A673 (cell line): ENCODE results near the gene HK1. TPM values are rescaled to one million over a fixed set of nuclear protein-coding genes. Genes with fewer than 3 reads are reported as not detected.

Experiments used
- BruUV-seq: library from RNA; stranded (reverse); fragments of 400-500 nt; replicated peaks from 2 replicates; lab custom pipeline; 2021; lab: Mats Ljungman, UMichigan
- CTCF ChIA-PET: fragments of 300-600 bp; sonication (Branson Sonifier 250); formaldehyde crosslinking; loops from one replicate; lab custom pipeline; 2022; ENCODE audit warnings: antibody characterized with exemption; lab: Charles Lee
- POLR2A ChIA-PET: fragments of 300-600 bp; sonication (Branson Sonifier 250); formaldehyde crosslinking; loops from one replicate; lab custom pipeline; 2022; ENCODE audit warnings: antibody characterized with exemption; ENCODE audit not compliant: low non-redundant PET; lab: Charles Lee
- DNase-seq: peaks from one replicate; pipeline ENCODE4 v3.0.0-alpha.2; 2015; ENCODE audit warnings: low spot score
- H3K27ac ChIP-seq: fragments of 200-600 bp; sonication (generic); 2 replicates; pipeline ENCODE4 v1.5.1; 2016; ENCODE audit warnings: mixed run types, low read depth, mild to moderate bottlenecking, mixed read lengths, antibody characterized with exemption, low read length; ENCODE audit not compliant: poor library complexity, severe bottlenecking
- H3K27me3 ChIP-seq: fragments of 200-600 bp; sonication (generic); replicated peaks from 2 replicates; pipeline ENCODE4 v1.6.1; 2017; ENCODE audit warnings: mixed run types, low read depth, mild to moderate bottlenecking, mixed read lengths, antibody characterized with exemption, low read length; ENCODE audit not compliant: insufficient read depth, poor library complexity
- H3K36me3 ChIP-seq: fragments of 200-600 bp; sonication (generic); 2 replicates; pipeline ENCODE4 v1.6.1; 2016; ENCODE audit warnings: mixed run types, mild to moderate bottlenecking, mixed read lengths, antibody characterized with exemption, low read length; ENCODE audit not compliant: insufficient read depth, poor library complexity, severe bottlenecking
- H3K4me1 ChIP-seq: fragments of 200-600 bp; sonication (generic); 2 replicates; pipeline ENCODE4 v1.6.1; 2017; ENCODE audit warnings: mixed run types, mild to moderate bottlenecking, mixed read lengths, antibody characterized with exemption, low read length; ENCODE audit not compliant: insufficient read depth, poor library complexity, severe bottlenecking
- H3K4me3 ChIP-seq: fragments of 200-600 bp; sonication (generic); 2 replicates; pipeline ENCODE4 v1.5.1; 2016; ENCODE audit warnings: low read depth, mixed run types, mild to moderate bottlenecking, mixed read lengths, low read length; ENCODE audit not compliant: poor library complexity, severe bottlenecking
- H3K9me3 ChIP-seq: fragments of 200-600 bp; sonication (generic); 2 replicates; pipeline ENCODE4 v1.6.1; 2016; ENCODE audit warnings: mixed run types, low read depth, mild to moderate bottlenecking, mixed read lengths, antibody characterized with exemption, low read length; ENCODE audit not compliant: poor library complexity, severe bottlenecking
- EZH2 ChIP-seq: fragments of 200-600 bp; sonication (generic); IDR thresholded peaks from 2 replicates; pipeline ENCODE4 v1.6.1; 2017; ENCODE audit warnings: borderline replicate concordance, low read depth, mild to moderate bottlenecking, mixed read lengths, antibody characterized with exemption, low read length; ENCODE audit not compliant: poor library complexity, severe bottlenecking
- intact Hi-C: fragments of 100-400 bp; cut with micrococcal nuclease; formaldehyde crosslinking; loops from one replicate; pipeline ENCODE4 v1.10.0; 2022; ENCODE audit not compliant: unreplicated experiment
- total RNA-seq: library from RNA; stranded (reverse); gene quantifications from 2 replicates; pipeline ENCODE4 v1.2.3, GENCODE V29; 2021
- TF ChIP-seq, protein P1 (sequence below): fragments of 300-800, 200-600 bp; sonication (generic); conservative IDR thresholded peaks from 2 replicates; pipeline ENCODE4 v1.5.1; 2017; ENCODE audit warnings: low read depth, mild to moderate bottlenecking, antibody characterized with exemption, low read length, moderate library complexity, mixed read lengths

HK1 gene
- total RNA-seq, 1 experiment from 2014 or later: 107 TPM

DNA sequence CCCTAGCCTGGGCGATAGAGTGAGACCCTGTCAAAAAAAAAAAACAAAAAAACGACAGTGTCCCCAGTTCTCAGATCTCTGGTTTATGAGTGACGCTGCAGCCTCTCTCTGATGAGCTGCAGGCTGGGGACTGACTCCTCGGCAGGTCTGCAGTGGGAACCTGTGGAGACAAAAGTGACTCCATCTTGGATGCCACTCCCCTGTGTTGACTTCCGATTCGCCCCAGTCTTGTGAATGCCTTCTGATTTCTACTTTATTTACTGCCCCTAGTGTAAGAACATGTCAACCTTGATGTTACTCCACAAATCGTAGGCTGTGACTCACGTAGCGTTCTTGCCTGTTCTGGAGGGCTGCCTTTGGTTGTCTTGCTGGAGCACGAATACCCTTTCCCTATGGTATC, 132.2 kb downstream of the HK1 start:
- ChIA-PET POLR2A (no interaction called here), CTCF (interaction anchor here (0.7 kb wide), 1 partner anchor 204 kb away, joined by 5 read pairs; no protein-coding TSS in a partner anchor)
- Histone ChIP-seq H3K4me1 (peaks cover 16% of the 10 kb centered on the region), H3K4me3 (no peak overlapping the region), H3K27me3 (no peaks in the 10 kb centered on the region), H3K9me3 (no peaks in the 10 kb centered on the region), H3K27ac (no peak overlapping the region), H3K36me3 (no peaks in the 10 kb centered on the region)
- intact Hi-C loops: loop anchor here (10.0 kb wide), 1 partner anchor 426 kb away; the partner anchor contains the start of gene KIFBP
- DNase-seq: no peak
- BruUV-seq: no TSS peak
- no peak for TF ChIP-seq EZH2
- TF ChIP-seq, protein P1, sequence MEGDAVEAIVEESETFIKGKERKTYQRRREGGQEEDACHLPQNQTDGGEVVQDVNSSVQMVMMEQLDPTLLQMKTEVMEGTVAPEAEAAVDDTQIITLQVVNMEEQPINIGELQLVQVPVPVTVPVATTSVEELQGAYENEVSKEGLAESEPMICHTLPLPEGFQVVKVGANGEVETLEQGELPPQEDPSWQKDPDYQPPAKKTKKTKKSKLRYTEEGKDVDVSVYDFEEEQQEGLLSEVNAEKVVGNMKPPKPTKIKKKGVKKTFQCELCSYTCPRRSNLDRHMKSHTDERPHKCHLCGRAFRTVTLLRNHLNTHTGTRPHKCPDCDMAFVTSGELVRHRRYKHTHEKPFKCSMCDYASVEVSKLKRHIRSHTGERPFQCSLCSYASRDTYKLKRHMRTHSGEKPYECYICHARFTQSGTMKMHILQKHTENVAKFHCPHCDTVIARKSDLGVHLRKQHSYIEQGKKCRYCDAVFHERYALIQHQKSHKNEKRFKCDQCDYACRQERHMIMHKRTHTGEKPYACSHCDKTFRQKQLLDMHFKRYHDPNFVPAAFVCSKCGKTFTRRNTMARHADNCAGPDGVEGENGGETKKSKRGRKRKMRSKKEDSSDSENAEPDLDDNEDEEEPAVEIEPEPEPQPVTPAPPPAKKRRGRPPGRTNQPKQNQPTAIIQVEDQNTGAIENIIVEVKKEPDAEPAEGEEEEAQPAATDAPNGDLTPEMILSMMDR: no peak

DNA sequence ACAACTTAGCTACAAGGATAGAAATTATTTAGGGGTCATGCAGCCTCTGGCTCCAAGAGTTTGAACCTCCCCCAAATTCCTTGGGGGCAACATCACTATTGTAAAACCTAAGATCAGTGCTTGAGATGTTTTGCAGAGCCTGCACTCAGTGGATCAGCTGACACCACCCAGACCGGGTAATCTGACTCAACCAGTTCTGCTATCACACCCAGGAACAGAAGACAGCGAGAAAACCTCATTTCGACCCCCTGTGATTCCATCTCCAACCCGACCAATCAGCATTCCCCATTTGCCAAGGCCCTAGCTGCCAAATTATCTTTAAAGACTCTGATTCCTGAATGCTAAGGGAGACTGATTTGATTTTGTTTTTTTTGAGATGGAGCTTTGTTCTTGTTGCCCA, 133.2 kb downstream of the HK1 start:
- TF ChIP-seq EZH2: no peak
- TF ChIP-seq, protein P1: no peak
- ChIA-PET POLR2A (no interaction called here), CTCF (no interaction called here)
- H3K4me1 ChIP-seq: peaks cover 16% of the 10 kb centered on the region
- no TSS peak for BruUV-seq
- no peaks in the 10 kb centered on the region for H3K9me3 ChIP-seq
- H3K27ac ChIP-seq: no peak overlapping the region
- H3K4me3 ChIP-seq: no peak overlapping the region
- no peaks in the 10 kb centered on the region for H3K36me3 ChIP-seq
- H3K27me3 ChIP-seq: no peaks in the 10 kb centered on the region
- no peak for DNase-seq
- intact Hi-C loops: loop anchor here (10.0 kb wide), 1 partner anchor 427 kb away; the partner anchor contains the start of gene KIFBP

DNA sequence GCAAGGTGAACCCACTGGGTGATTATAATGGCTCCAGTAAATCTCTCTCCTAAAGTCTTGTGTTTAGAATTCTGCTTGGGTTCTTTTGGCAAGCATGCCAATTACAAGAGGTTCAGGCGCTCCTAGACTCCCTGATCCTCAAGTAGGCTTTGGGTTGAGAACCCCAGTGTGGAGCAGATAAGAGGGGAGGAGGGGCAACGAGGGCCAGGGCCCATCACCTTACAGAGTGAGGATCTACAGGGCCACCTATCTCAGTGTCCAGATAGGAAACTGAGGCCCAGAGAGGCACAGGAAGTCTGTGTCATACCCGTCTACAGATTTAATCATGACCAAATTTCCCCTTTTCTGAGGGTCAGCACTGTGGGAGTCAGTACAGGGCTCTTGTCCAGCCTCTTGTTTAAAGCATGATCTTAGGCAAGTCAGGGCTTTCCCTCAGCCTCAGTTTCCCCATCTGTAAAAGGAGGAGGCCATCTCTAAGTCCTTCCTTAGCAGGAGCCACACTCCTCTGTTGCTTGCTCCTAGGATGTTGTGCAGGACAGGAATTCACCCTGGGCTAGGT, 134.0 kb downstream of the HK1 start:
- ChIA-PET POLR2A (no interaction called here), CTCF (no interaction called here)
- H3K36me3 ChIP-seq: no peaks in the 10 kb centered on the region
- no peaks in the 10 kb centered on the region for H3K27me3 ChIP-seq
- H3K9me3 ChIP-seq: no peaks in the 10 kb centered on the region
- DNase-seq: no peak
- no peak overlapping the region for H3K27ac ChIP-seq
- H3K4me1 ChIP-seq: peaks cover 8% of the 10 kb centered on the region
- intact Hi-C loops: loop anchor here (10.0 kb wide), 1 partner anchor 428 kb away; the partner anchor contains the start of gene KIFBP
- no TSS peak for BruUV-seq
- TF ChIP-seq EZH2: no peak
- TF ChIP-seq, protein P1: no peak
- no peak overlapping the region for H3K4me3 ChIP-seq
